Measurements from ENCODE around the gene CDH4.

DNA sequence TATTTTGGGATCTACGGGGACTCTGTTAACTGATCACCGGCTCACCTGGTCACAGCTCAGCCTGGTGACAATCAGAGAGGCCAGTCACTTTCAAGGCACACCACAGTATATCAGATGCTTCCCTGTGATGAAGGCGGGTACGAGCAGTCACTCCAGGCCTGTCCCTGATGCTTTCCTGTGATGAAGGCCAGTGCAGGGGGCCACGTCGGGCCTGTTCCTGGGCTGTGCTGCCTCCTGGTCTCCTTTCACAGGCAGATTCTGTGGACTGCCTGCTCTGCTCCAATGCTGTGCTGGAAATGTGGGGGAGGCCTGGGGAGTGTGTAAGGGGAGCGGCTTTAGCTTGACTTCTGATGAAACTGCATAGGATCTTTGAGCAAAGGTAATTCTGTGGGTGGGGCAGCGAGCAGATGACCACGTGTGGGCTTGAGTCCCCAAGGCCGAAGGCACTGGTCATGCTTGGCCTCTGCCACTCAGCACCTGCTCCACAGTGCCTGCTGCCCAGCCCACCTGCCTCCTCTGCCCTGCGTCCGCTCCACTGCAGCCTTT, 441.1 kb downstream of the CDH4 start:
- TF ChIP-seq FOXM1 (IDR thresholded peaks at IDR 0.05; ENCODE audit: borderline replicate concordance, low read depth): no peak
- TF ChIP-seq, protein P1, sequence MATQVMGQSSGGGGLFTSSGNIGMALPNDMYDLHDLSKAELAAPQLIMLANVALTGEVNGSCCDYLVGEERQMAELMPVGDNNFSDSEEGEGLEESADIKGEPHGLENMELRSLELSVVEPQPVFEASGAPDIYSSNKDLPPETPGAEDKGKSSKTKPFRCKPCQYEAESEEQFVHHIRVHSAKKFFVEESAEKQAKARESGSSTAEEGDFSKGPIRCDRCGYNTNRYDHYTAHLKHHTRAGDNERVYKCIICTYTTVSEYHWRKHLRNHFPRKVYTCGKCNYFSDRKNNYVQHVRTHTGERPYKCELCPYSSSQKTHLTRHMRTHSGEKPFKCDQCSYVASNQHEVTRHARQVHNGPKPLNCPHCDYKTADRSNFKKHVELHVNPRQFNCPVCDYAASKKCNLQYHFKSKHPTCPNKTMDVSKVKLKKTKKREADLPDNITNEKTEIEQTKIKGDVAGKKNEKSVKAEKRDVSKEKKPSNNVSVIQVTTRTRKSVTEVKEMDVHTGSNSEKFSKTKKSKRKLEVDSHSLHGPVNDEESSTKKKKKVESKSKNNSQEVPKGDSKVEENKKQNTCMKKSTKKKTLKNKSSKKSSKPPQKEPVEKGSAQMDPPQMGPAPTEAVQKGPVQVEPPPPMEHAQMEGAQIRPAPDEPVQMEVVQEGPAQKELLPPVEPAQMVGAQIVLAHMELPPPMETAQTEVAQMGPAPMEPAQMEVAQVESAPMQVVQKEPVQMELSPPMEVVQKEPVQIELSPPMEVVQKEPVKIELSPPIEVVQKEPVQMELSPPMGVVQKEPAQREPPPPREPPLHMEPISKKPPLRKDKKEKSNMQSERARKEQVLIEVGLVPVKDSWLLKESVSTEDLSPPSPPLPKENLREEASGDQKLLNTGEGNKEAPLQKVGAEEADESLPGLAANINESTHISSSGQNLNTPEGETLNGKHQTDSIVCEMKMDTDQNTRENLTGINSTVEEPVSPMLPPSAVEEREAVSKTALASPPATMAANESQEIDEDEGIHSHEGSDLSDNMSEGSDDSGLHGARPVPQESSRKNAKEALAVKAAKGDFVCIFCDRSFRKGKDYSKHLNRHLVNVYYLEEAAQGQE (IDR thresholded peaks at IDR 0.05; ENCODE audit: low read depth): no peak
- no peak for TF ChIP-seq EP300 (IDR thresholded peaks at IDR 0.05; ENCODE audit: borderline replicate concordance)
- no peak for TF ChIP-seq YY1 (IDR thresholded peaks at IDR 0.05; ENCODE audit: low read depth)
- TF ChIP-seq, protein P2, sequence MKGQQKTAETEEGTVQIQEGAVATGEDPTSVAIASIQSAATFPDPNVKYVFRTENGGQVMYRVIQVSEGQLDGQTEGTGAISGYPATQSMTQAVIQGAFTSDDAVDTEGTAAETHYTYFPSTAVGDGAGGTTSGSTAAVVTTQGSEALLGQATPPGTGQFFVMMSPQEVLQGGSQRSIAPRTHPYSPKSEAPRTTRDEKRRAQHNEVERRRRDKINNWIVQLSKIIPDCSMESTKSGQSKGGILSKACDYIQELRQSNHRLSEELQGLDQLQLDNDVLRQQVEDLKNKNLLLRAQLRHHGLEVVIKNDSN (IDR thresholded peaks at IDR 0.05): no peak
- TF ChIP-seq TAF1 (IDR thresholded peaks at IDR 0.05; ENCODE audit: low read depth): no peak
- TF ChIP-seq, protein P3, sequence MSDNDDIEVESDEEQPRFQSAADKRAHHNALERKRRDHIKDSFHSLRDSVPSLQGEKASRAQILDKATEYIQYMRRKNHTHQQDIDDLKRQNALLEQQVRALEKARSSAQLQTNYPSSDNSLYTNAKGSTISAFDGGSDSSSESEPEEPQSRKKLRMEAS (IDR thresholded peaks at IDR 0.05): no peak
- no peak for TF ChIP-seq NFIC (IDR thresholded peaks at IDR 0.05)
- no peak for TF ChIP-seq CEBPB (IDR thresholded peaks at IDR 0.05)
- TF ChIP-seq CREB1 (IDR thresholded peaks at IDR 0.05; ENCODE audit: low read depth): no peak
- no peak for TF ChIP-seq RAD21 (IDR thresholded peaks at IDR 0.05; ENCODE audit: low read depth)
- TF ChIP-seq EGR1 (IDR thresholded peaks at IDR 0.05): no peak
- TF ChIP-seq ZBTB7A (IDR thresholded peaks at IDR 0.05; ENCODE audit: low read depth): no peak

All from Ishikawa (cell line).